Stimulated activated CD8-positive, alpha-beta memory T cell treated with anti-CD3 and anti-CD28 coated beads, Interleukin-7, amount 100 ng/mL, for 1 hour (primary cell): ENCODE measurements around the gene C1QTNF5.

Experiments
- DNase-seq, 2 donors: peaks; one replicate each; pipeline ENCODE4 v3.0.0-alpha.2; 2020; ENCODE audit warnings: low read depth in 2 of 2

Gene C1QTNF5

DNA sequence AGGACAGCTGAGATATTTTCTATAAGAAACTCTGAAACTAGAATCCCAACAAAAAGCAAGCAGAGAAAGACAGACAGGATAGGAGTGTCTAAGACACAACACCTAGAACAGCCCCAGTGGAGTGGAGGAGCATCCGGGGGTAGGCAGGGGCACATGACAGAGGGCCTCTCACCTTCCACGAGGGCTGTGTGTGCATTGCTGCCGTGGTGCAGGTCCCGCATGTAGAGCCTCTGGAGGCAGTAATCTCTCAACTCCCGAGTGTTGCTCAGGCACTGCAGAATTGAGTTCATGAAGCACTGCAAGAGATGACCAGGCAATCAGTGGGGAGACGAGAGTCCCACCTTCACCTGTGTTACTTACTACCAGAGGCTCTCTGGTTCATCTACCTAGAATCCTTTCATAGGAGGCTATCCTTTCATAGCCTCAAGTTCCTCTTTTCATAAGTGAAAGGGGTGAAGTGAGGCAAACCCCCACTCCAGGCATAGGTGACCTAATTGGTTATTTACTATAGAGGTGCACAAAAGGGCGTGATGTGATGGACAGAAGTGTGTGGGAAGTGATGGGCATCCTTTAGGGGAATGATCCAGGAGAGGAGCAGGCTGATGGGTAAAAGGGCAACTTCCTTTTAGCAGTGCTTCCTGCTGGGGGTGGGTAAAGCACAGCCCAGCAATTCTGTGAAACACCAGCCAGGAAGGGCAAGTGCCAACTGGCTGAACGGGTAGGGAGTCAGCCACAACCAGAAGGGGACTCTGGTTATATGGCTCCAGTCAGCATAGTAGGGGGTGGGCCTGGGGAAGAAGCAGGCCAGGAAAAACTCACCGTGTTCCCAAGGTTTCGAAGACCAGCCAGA, 18.9 kb upstream of the C1QTNF5 start:
- DNase-seq = no peak

DNA sequence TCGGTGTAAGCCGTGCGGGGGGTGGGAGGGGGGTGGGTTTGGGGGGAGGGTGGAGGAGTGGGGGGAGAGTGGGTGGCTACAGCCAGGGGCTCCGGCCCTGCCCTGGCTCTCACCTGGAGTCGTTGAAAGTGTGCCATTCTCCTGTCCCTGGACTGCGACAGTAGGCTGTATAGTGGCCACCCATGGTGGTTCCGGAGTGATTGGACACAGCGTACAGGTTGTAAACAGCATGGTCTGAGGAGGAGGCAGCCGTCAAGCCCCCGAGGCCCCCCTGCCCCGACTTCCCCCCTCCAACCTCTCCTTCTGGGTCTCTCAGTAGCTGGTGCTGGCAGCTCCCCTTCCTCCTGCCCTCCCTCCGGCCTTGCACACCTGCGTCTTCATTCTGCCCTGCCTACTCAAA, 16.4 kb upstream of the C1QTNF5 start:
- DNase-seq = no peak

DNA sequence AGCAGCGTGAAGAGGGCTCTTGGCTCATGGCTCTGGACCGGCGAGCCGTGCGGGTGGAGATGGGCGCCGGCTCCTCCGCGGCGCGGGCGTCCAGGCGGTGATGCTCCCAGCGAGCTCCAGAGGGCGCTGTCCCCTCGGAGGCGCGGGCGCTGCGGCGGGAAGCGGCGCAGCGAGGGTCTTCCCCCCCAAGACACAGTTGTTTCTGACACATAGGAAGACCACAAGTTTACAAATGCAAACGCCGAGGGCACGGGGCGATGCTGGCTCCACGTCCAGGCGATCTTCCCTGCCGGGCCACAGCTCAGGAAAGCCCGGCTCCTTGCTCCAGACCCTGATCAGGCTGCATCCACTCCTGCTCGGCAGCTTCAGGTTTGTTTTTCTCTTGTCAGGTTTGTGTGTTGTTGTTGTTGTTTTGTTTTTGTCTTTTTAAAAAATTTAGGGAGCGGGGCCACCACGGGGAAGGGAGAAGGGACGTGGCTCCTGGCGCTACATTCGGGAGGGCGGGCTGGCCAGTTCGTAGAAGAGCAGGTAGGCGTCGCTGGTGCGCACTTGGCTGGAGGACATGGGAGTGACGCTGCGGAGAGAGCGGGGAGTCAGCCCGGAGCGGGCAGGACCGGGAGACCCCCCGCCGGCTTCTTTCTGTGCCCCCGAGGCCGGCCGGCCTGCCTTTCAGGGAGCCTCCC, 15.8 kb upstream of the C1QTNF5 start:
- DNase-seq = peak; percentile 37 to 50

DNA sequence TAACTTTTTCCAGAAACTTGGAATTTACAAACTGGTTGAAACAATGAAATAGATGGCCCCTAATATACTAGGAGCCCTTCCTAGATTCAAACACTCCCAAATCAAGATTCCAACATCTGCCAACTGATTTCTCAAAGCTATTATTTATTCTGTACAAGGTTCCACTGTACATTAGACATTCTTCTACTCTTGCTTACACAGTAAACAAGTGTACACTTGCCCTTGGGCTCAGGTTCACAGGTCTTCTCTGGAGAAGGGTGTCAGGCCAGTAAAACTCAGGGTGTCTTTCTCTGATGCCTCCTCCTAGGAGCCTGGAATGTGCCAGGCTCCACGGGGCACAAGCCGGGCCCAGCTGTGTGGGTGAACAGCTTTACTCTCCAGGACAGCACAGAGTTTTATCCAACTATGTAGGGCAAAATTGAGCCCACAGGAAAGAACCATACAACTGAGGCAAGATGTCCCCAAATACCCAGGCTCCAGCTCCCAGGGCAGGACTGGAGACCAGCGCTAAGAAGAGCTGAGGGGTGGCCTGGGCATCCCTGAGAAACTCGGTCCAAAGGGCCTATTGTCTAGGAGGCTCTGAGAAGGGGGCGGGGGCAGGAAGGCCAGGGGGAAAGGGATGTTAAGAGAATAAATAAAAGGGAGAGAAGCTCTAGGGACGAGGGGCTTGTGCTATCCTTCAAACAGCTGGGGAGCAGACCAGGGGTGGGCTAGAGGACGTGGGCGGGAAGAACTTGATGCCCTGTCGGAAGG, 14.6 kb upstream of the C1QTNF5 start:
- DNase-seq = no peak

DNA sequence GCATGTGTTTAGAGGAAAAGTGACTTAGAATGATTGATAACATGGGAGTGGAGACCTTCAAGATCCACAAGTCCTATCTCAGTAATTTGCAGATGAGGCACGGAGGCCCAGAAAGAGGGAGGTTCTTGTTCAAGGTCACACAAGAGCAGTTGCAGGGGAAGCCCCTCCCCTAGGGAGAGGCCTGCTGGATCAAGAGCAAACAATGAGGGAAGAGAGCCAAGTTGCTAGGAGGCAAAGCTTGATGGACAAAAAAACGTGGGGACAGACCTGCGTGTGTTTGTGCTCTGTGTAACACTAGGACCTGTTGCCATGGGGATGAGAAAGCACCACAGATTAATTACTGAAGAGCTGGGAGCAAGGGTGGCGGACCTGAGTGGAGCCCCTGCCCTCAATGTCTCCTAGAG, 12.2 kb upstream of the C1QTNF5 start:
- no peak for DNase-seq

DNA sequence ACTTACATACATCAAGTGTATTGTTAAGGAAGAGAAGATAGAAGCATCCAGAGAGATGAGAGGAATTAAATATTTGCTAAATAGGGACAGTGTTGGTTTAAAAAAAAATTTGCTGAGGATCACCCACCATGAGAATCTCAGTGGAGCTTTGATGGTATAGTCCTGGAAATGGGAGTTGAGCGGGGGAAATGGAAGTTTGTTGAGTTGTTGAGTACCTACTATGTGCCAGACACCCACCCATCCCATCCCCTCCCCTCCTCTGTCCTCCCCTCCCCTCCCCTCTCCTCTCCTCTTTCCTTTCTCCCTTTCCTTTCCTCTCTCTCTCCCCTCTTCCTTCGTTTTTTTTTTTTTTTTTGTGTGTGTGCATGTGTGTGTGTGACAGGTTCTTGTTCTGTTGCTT, 10.5 kb upstream of the C1QTNF5 start:
- no peak for DNase-seq

DNA sequence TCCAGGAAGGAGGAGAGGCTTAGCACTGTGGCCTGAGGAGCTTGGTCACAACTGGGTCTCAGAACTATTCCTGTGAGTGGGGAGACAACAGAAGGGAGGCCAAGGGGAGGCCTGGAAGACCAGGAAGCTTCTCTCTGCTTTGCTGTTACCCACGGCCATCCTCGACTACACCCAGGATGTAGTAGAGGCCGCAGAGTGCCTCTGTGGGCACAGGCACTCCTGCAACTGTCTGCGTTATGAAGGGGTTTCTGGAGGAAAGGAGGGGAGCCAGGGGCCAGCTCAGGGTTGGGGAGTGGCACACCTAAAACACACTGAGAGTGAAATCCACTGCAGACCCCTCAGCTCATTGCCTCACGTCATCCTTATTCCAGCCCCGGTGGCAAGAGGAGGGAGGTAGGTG, 9.6 kb upstream of the C1QTNF5 start:
- DNase-seq = no peak

DNA sequence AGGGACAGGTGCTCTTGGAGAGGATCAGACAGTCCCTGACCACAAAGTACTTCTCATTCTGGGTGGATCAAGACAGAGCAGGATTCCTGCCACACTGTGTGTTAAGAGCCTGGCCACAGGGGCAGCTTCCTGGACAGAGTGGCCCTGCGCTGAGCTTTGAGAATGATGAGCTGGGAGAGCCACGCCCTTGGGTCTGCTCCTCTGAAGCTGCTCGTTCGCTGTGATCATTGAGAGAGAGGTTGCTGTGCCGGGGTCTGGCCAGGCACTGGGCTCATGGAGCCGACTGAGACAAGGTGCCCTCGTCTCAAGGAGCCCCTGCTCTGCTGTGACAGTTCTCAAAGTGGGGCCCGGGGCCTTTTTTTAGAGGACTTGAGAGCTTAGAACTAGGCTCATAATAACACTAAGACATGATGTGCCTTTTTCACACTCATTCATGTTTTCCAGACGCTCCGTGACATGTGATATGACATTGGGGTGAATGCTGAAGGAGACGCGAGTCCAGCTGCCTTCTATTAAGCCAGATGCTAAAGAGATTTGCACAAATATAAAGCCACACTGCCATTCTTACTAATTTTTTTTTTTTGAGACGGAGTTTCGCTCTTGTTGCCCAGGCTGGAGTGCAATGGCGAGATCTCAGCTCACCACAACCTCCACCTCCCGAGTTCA, 7.4 kb upstream of the C1QTNF5 start:
- DNase-seq = no peak

DNA sequence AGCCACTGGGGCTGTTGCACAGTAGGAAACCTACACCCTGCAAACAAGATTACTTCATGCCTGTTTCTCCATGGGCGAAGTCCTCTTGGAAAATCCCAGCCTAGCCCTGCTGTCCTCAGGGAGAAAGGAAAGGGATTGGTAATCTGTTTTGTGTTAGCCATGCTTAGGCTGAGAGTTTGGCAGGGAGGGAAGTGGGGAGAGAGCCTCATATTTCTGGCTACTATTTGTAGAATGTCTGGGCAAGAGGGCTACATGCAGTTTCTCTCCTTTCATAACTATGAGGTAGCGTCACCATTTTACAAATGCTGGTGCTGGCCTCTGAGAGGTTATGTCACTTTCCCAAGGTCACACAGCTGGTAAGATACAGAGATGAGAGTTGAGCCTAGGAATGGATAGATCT, 6.6 kb upstream of the C1QTNF5 start:
- DNase-seq = no peak

DNA sequence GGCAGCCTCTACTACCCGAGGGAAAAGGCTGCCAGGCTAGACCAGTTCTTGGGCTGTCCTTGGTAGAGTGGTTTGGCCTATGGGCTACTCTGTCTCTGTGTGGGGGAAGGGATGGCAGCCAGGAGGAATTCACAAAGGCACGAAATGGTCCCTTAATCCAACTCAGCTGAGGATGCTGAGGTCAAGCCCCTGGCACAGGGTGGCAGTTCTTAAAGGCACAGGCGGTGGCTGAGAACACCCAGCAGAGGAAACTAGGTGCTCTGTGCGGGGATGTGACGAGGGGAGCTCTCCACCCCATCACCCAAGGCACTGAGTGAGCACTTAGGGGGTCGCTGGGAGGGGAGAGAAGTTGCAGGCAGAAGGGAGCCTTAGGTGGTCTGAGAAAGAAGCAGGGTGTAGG, 5.9 kb upstream of the C1QTNF5 start, which contains the start of gene MFRP:
Gene MFRP, minus strand, starts transcription at position 101 of the 400 bp plus-strand sequence. CDS start 192 bp downstream, outside the sequence.
- DNase-seq = no peak

DNA sequence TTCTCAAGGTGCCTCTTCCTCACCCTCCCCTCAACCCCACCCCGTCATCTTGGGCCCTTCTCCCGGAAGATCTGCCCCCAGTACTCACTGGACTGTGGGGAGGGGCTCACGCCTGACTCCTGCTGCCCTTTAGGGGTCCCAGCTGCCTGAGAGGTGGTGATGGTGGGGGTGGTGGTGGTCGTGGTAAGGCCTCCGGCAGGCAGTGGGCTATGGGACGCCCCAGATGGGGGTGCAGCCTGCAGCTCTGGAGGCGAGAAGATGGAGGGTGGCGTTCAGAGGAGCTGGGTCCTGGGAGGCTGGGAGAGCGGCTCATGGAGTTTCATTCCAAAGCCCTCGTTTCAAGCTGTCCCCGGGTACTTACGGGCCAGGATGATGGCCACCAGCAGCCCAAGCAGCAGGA, 5.0 kb upstream of the C1QTNF5 start:
- DNase-seq = no peak

DNA sequence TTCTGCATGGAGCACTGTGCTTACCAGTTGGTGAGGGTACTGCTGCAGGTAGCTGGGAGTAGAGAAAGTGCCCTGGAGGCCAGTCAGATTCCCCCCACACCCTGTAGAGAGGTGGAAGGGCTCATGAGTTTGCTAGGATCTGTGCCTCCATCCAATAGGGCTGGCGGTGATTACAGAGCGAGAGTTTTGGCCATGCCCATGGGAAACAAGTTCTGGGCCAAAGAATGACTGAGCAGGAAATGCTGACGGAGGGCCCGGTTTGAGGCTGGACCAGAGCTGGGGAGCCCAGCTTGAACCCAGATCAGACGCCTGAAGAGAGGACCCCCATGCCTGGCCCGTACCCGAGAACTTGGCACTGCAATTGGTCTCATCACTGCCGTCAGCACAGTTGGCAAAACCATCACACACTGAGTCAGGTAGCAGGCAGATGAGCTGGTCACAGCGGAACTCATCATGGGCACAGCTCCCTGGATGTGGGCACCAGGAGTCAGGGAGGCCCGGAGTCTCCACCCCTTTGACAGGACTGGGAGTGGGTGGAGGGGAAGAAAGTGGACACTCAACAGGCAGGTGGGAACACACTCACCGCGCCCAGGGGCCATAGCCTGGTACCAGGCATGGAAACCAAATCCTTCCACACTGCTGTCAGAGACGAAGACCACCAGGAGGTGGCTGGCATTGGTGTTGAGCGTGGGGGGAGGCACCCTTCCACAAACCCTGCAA, 3.8 kb upstream of the C1QTNF5 start:
- DNase-seq = no peak

DNA sequence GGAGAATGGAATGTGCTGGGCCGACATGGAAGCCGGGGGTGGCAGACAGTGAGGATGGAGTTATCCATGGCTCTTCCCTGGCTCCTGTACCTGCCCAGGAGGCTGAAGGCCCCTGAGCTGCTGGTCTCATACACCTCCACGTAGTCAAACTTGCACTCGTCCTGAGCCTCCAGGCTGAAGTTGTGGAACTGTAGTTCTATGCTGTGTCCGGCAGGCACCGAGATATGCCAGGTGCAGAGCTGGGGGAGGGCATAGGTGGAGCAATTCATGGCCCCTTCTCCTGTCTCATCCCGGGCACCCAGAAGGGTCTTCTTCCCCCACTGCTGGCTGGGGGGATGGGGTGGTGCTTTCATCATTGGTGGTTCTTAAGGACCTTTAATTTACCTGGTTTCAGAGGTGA, 3.0 kb upstream of the C1QTNF5 start:
- no peak for DNase-seq

DNA sequence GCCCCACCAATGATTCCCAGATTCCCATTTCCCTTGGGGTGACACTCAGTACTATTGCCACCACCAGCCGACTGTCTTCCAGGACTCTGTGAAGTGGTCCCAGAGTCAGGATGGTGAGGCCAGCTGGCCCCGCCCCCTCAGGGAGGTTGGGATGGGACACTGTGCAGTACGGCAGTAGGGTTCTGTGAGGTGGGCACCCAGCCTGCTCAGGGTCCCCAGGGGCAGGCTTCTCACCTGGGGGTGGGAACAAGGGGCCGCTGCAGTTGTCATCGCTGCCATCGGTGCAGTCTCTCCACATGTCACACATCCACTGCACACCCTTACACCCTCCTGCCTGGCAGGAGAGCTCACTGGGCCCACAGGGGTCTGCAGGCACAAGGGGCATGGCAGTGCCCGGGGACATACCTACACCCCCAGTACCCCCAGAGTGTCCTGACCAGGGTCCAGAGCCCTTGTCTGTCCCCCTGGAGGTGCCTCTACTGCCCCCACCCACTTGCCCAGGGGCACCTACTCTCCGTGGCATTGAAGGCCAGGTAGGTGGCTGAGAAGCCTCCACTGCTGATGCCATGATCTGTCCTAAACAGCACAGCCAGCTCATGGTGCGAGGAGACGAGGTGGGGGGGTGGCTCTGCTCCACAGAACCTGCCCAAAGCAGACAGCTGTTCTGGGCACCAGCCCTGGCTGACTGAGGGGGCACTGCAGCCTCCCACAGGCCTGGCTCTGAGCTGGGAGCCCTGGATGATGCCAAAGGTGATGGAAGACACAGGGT, 1.9 kb upstream of the C1QTNF5 start:
- no peak for DNase-seq

DNA sequence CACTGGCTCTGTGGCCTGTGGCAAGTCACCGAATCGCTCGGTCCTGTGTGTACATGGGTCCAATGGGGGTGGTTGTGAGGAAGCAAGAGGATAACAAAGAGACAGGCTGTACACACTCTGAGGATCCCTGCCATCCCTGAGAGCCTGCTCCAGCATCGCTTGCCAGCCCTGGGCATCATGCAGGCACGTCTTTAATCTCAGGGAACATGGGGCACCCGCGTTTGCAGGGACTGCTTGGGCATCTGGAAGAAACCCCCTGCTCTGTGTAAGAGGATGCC, 1.3 kb upstream of the C1QTNF5 start:
- no peak for DNase-seq

DNA sequence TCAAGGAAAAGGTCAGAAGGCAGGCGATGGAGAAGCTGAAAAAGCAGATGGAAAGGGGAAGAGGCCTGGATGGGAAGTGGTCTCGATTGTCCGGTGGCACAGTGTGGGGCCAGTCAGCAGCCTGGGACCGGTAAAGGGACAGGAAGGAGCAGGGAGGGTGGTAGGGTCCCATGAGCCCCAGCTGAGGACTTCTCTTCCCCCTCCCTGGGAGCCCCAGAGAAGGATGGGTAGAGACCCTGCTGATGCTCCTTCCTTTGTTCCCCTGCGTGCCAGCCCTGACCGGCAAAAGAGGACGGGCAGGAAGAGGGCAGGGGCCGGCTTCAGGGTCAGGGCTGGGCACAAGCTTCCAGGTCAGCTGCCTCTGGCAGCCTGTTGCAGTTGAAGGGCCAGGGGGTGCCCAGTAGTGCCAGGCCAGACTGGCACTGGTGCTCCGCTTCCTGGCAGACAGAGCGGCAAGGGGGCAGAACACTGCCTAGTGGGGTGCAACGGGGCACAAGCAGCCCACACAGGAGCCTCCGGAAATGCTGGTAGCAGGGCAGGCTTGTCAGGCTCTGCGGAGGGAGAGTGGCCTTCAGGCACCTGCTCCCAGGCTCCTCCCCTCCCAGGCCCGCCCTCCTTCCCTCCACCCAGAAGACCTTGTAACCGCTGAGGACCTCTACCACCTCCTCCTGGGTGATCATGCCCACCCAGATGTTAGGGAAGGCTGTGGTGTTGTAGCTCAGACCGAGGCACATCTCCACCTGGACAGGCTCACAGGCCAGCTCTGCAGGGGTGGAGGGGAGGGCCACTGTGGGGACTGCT, 739 bp upstream of the C1QTNF5 start:
- no peak for DNase-seq

DNA sequence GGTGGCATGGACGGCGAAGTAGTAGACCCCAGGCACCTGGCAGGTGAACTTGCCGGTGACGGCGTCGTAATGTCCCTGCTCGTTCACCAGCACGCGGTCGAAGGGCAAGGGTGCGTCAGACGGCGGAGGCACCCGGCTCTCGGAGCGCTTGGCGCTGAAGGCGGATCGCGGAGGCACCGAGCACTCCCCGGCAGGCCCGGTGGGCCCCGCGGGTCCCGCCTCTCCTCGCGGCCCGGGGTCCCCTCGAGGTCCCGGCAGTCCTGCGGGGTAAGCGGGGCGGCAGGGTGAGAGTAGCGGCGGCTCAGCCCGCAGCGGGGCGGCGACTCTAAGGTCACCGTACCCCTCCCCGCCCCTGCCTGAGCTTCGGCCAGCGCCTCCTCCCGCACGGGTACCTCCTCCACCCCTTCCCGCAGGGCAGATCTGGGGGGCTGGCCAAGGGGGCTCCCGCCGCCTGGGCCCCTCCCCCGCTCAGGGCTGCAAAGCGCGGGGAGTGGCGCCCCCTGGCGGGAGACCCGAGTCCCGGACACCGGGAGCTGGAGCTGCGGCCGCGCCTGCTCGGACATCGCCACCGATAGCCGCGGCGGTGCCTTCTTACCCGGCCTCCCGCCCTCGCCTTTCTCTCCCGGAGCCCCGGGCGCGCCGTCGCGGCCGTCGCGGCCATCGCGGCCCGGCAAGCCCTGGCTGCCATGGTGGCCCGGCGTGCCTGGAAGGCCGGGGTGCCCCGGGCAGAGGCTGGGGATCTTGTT, 921 bp downstream of the C1QTNF5 start:
- no peak for DNase-seq

DNA sequence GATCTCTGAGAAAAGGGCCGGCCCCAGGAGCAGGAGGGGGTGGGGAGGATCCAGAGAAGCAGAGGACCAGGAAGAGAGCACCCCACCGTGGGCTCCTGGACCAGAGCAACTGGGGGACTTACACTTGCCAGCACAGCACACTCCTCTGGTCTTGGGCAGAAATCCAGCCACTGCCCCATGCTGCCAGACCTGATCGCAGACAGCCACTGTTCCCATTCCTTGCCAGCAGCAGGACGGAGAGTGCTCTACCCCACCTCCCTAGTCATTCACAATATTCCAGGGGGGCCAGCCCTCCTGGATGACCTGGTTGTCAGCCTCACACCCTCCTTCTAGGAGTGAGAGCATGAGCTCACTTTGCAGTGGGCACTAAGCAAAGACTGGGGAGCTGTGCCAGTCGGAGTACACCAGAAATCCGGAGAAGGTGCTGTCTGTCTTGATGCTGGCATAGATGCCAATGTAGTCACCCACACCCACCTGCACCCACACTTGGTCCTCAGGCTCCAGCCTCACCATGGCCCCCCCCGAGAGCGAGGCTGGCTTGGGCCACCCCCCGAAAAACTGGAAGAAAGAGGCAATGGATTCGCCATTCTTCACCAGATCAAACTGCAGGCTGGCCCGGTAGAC, 1.6 kb downstream of the C1QTNF5 start:
- no peak for DNase-seq
